Esophagus muscularis mucosa (tissue), 3 donors: Measurements from ENCODE around the gene MCAM.

Source experiments
- POLR2A ChIP-seq: fragments of 450-650 bp; IDR thresholded peaks from one replicate; pipeline ENCODE4 v1.6.1; 2017; ENCODE audit warnings: antibody characterized with exemption, moderate library complexity, mild to moderate bottlenecking, low read depth
- TF ChIP-seq, protein P1 (sequence below), 3 experiments: fragments of 200-600 bp in 2 of 3; fragments of 450-650 bp in 1 of 3; sonication (generic) in 2 of 3; IDR thresholded peaks; one replicate each; pipeline ENCODE4 v1.5.1; 2017 to 2019; ENCODE audit warnings: antibody characterized with exemption in 3 of 3, mild to moderate bottlenecking in 2 of 3, moderate library complexity in 1 of 3

DNA sequence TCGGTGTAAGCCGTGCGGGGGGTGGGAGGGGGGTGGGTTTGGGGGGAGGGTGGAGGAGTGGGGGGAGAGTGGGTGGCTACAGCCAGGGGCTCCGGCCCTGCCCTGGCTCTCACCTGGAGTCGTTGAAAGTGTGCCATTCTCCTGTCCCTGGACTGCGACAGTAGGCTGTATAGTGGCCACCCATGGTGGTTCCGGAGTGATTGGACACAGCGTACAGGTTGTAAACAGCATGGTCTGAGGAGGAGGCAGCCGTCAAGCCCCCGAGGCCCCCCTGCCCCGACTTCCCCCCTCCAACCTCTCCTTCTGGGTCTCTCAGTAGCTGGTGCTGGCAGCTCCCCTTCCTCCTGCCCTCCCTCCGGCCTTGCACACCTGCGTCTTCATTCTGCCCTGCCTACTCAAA, 40.1 kb upstream of the MCAM start:
- TF ChIP-seq, protein P1, sequence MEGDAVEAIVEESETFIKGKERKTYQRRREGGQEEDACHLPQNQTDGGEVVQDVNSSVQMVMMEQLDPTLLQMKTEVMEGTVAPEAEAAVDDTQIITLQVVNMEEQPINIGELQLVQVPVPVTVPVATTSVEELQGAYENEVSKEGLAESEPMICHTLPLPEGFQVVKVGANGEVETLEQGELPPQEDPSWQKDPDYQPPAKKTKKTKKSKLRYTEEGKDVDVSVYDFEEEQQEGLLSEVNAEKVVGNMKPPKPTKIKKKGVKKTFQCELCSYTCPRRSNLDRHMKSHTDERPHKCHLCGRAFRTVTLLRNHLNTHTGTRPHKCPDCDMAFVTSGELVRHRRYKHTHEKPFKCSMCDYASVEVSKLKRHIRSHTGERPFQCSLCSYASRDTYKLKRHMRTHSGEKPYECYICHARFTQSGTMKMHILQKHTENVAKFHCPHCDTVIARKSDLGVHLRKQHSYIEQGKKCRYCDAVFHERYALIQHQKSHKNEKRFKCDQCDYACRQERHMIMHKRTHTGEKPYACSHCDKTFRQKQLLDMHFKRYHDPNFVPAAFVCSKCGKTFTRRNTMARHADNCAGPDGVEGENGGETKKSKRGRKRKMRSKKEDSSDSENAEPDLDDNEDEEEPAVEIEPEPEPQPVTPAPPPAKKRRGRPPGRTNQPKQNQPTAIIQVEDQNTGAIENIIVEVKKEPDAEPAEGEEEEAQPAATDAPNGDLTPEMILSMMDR (IDR thresholded peaks at IDR 0.05) = no peak
- no peak for TF ChIP-seq POLR2A
